ENCODE results near the gene CCL18. TPM values are rescaled to one million over a fixed set of nuclear protein-coding genes. Genes with fewer than 3 reads are reported as not detected.

CCL18 gene
- polyA plus RNA-seq, 1 of the 3 experiments (the other 2 are of a cell fraction), result not detected

DNA sequence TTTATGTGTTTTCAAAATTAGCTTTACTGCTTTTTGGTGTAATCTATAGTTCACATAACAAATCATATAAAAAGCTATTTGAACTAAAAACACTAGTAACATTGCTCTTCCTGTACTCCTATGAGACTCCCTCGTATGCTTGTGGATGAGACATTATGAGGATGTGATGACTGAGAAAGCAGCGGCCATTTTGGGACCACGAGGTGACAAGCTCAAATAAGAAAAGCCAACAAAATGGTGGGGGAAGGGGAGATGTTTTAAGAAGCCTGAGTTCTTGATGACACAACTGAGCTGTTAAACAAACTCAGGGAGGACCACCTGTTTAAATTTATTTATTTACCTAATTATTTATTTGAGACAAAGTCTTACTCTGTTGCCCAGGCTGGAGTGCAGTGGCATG is 4.5 kb downstream of the CCL18 start:
- Histone ChIP-seq H4K20me1 (ENCODE audit: insufficient read depth) (no peaks in the 10 kb centered on the region), H3K36me3 (replicated peaks in 1 of 2; ENCODE audit: control insufficient read depth in 1 of 2, insufficient read depth in 2 of 2, low read length in 1 of 2) (no peaks in the 10 kb centered on the region), H3K79me2 (ENCODE audit: insufficient read depth) (no peaks in the 10 kb centered on the region)

DNA sequence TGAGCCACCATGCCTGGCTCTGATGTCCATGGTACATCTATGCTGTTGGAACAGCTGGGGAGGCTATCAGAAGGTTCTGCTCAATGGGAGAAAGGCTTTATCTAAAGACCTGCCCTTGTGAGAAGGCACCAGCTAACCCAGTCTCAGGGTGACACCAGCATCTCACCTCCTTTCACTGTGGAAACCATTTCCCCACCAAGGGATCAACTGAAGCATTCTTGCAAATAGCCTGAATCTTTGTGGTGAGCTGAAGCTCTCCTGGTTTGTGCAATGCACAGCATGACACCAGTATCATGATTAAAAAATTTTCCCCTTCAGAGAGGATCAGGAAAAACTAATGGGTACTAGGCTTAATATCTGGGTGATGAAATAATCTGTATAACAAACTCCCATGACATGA is 5.1 kb downstream of the CCL18 start:
- H3K9me2 ChIP-seq, result no peaks in the 10 kb centered on the region
- no peak overlapping the region for H3K4me2 ChIP-seq
- DNase-seq, result no peak
- no peaks in the 10 kb centered on the region for H4K20me1 ChIP-seq (ENCODE audit: insufficient read depth)
- H3K4me3 ChIP-seq (ENCODE audit: low read depth in 2 of 2, low read length in 1 of 2), result no peak overlapping the region
- no peaks in the 10 kb centered on the region for H3K36me3 ChIP-seq (replicated peaks in 1 of 2; ENCODE audit: control insufficient read depth in 1 of 2, insufficient read depth in 2 of 2, low read length in 1 of 2)
- no peaks in the 10 kb centered on the region for H3K4me1 ChIP-seq (ENCODE audit: control insufficient read depth in 1 of 2, insufficient read depth in 2 of 2, low read depth in 1 of 2, low read length in 1 of 2)
- H3K79me2 ChIP-seq (ENCODE audit: insufficient read depth), result no peaks in the 10 kb centered on the region
- ChIA-PET POLR2A (no interaction called here), CTCF (interaction anchor here (1.0 to 1.2 kb wide), 3 partner anchors 9 to 100 kb away, joined by 3 read pairs; no protein-coding TSS in a partner anchor)
- H3K9me3 ChIP-seq, result no peaks in the 10 kb centered on the region
- H2AFZ ChIP-seq (ENCODE audit: low read depth), result no peak overlapping the region
- no peak overlapping the region for H3K27ac ChIP-seq (ENCODE audit: low read depth in 2 of 2, low read length in 1 of 2)
- H3K9ac ChIP-seq, result no peak overlapping the region
- no peaks in the 10 kb centered on the region for H3F3A ChIP-seq (replicated peaks; ENCODE audit: insufficient read depth)
- no peaks in the 10 kb centered on the region; the same call in 1 of the 2 replicates for H3K27me3 ChIP-seq (ENCODE audit: insufficient read depth)
- TF ChIP-seq, protein P1, sequence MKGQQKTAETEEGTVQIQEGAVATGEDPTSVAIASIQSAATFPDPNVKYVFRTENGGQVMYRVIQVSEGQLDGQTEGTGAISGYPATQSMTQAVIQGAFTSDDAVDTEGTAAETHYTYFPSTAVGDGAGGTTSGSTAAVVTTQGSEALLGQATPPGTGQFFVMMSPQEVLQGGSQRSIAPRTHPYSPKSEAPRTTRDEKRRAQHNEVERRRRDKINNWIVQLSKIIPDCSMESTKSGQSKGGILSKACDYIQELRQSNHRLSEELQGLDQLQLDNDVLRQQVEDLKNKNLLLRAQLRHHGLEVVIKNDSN (IDR thresholded peaks at IDR 0.05; ENCODE audit: borderline replicate concordance, low read depth), result no peak
- TF ChIP-seq CHD2 (IDR thresholded peaks at IDR 0.05; ENCODE audit: low read length, partially characterized antibody), result no peak
- no peak for TF ChIP-seq MEF2A (IDR thresholded peaks at IDR 0.05; ENCODE audit: borderline replicate concordance, low read depth)
- TF ChIP-seq FOSL2 (IDR thresholded peaks at IDR 0.05; ENCODE audit: borderline replicate concordance, low read depth), result no peak
- TF ChIP-seq, protein P2, sequence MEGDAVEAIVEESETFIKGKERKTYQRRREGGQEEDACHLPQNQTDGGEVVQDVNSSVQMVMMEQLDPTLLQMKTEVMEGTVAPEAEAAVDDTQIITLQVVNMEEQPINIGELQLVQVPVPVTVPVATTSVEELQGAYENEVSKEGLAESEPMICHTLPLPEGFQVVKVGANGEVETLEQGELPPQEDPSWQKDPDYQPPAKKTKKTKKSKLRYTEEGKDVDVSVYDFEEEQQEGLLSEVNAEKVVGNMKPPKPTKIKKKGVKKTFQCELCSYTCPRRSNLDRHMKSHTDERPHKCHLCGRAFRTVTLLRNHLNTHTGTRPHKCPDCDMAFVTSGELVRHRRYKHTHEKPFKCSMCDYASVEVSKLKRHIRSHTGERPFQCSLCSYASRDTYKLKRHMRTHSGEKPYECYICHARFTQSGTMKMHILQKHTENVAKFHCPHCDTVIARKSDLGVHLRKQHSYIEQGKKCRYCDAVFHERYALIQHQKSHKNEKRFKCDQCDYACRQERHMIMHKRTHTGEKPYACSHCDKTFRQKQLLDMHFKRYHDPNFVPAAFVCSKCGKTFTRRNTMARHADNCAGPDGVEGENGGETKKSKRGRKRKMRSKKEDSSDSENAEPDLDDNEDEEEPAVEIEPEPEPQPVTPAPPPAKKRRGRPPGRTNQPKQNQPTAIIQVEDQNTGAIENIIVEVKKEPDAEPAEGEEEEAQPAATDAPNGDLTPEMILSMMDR (IDR thresholded peaks at IDR 0.05), result no peak
- no peak for TF ChIP-seq MXI1 (IDR thresholded peaks at IDR 0.05; ENCODE audit: low read depth, low read length)
- no peak for TF ChIP-seq SIN3A (IDR thresholded peaks at IDR 0.05; ENCODE audit: borderline replicate concordance, low read depth, low read length)
- TF ChIP-seq, protein P3, sequence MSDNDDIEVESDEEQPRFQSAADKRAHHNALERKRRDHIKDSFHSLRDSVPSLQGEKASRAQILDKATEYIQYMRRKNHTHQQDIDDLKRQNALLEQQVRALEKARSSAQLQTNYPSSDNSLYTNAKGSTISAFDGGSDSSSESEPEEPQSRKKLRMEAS (IDR thresholded peaks at IDR 0.05; ENCODE audit: low read depth), result no peak
- no peak for TF ChIP-seq RXRA (IDR thresholded peaks at IDR 0.05; ENCODE audit: borderline replicate concordance, low read depth)
- no peak for TF ChIP-seq ELF1 (IDR thresholded peaks at IDR 0.05)
- TF ChIP-seq TCF12 (IDR thresholded peaks at IDR 0.05), result no peak
- TF ChIP-seq, protein P4, sequence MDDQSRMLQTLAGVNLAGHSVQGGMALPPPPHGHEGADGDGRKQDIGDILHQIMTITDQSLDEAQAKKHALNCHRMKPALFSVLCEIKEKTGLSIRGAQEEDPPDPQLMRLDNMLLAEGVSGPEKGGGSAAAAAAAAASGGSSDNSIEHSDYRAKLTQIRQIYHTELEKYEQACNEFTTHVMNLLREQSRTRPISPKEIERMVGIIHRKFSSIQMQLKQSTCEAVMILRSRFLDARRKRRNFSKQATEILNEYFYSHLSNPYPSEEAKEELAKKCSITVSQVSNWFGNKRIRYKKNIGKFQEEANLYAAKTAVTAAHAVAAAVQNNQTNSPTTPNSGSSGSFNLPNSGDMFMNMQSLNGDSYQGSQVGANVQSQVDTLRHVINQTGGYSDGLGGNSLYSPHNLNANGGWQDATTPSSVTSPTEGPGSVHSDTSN (IDR thresholded peaks at IDR 0.05), result no peak
- no peak for TF ChIP-seq NFIC (IDR thresholded peaks at IDR 0.05; ENCODE audit: borderline replicate concordance)
- TF ChIP-seq, protein P5, sequence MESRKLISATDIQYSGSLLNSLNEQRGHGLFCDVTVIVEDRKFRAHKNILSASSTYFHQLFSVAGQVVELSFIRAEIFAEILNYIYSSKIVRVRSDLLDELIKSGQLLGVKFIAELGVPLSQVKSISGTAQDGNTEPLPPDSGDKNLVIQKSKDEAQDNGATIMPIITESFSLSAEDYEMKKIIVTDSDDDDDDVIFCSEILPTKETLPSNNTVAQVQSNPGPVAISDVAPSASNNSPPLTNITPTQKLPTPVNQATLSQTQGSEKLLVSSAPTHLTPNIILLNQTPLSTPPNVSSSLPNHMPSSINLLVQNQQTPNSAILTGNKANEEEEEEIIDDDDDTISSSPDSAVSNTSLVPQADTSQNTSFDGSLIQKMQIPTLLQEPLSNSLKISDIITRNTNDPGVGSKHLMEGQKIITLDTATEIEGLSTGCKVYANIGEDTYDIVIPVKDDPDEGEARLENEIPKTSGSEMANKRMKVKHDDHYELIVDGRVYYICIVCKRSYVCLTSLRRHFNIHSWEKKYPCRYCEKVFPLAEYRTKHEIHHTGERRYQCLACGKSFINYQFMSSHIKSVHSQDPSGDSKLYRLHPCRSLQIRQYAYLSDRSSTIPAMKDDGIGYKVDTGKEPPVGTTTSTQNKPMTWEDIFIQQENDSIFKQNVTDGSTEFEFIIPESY (IDR thresholded peaks at IDR 0.05; ENCODE audit: borderline replicate concordance, low read depth), result no peak
- TF ChIP-seq GATA2 (CRISPR knock-in tag; IDR thresholded peaks at IDR 0.05), result no peak
- no peak for TF ChIP-seq GABPA (IDR thresholded peaks at IDR 0.05; ENCODE audit: low read depth)

More for the DNA sequence above, 4.5 kb downstream of the CCL18 start:
- Histone ChIP-seq H3F3A (replicated peaks; ENCODE audit: insufficient read depth) (no peaks in the 10 kb centered on the region), H3K9me3 (no peaks in the 10 kb centered on the region), H3K27me3 (ENCODE audit: insufficient read depth) (no peaks in the 10 kb centered on the region; the same call in 1 of the 2 replicates), H3K4me3 (ENCODE audit: low read depth in 2 of 2, low read length in 1 of 2) (no peak overlapping the region), H3K4me1 (ENCODE audit: control insufficient read depth in 1 of 2, insufficient read depth in 2 of 2, low read depth in 1 of 2, low read length in 1 of 2) (no peaks in the 10 kb centered on the region), H3K4me2 (no peak overlapping the region), H3K27ac (ENCODE audit: low read depth in 2 of 2, low read length in 1 of 2) (no peak overlapping the region), H2AFZ (ENCODE audit: low read depth) (no peak overlapping the region), H3K9me2 (no peaks in the 10 kb centered on the region), H3K9ac (no peak overlapping the region)
- POLR2A ChIA-PET, result no interaction called here
- WGBS (ENCODE audit: low lambda C conversion rate), result 0% methylated on average over 3 of the region's 3 CpGs
- TF ChIP-seq ELF1 (IDR thresholded peaks at IDR 0.05) (no peak), TAF1 (IDR thresholded peaks at IDR 0.05; ENCODE audit: borderline replicate concordance, low read depth, low read length) (no peak), GATA2 (CRISPR knock-in tag; IDR thresholded peaks at IDR 0.05) (no peak), SMC3 (IDR thresholded peaks at IDR 0.05; ENCODE audit: low read depth, low read length) (no peak)
- TF ChIP-seq, protein P3 (IDR thresholded peaks at IDR 0.05; ENCODE audit: low read depth), result no peak
- TF ChIP-seq, protein P5 (IDR thresholded peaks at IDR 0.05; ENCODE audit: borderline replicate concordance, low read depth), result no peak
- CTCF ChIA-PET, result interaction anchor here (1.0 to 1.2 kb wide), 3 partner anchors 9 to 99 kb away, joined by 3 read pairs; no protein-coding TSS in a partner anchor
- no peak for DNase-seq
